Measurements from ENCODE around the gene STOX1. TPM values are rescaled to one million over a fixed set of nuclear protein-coding genes. Genes with fewer than 3 reads are reported as not detected.
"Not testable (repeated sequence)": the region's sequence is repeated elsewhere in the genome, so short reads cannot be mapped to it uniquely, and the experiment has no call there.

Gene STOX1
- total RNA-seq, 1 experiment from 2014 or later, result 5.8 TPM

DNA sequence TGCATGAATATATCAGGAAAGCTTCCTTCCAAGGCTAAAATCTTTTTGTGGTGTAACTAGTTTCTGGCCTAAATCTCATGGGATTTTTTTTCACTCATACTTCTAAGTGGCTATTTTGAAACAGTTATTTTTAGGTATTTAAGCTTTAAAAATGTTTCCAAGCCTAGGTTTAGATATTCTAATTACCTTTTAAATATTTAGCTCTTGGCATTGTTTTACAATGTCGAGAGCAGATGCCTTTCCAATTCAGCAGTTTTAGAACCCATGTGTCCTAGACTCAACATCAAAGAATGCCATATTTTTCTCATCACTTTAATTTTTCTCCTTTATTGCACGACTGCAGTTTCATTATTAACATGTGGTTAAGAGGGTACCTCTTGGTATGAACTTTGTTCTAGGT is 27.1 kb upstream of the STOX1 start:
- CTCF ChIA-PET, result interaction anchor here (0.6 kb wide), 1 partner anchor 76 kb away, joined by 3 read pairs; no protein-coding TSS in a partner anchor

DNA sequence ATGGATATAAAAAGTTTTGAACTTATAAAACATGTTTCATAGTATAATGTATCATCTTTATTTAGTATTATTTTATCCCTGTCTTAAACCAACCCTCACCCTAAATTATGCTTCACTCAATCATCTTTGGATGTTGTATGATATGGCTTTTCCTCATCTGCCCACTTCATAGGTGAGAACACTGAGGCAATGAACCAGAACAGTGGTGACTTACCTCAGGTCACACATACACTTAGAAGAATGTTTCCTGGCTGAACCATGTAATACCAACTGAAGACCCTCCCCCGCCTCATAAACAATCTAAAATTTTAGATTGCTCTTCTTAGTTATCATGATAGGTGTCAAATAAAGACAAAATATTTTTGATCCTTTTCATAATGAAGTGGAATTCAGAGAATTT is 22.6 kb upstream of the STOX1 start:
- no peaks in the 10 kb centered on the region for H3K27me3 ChIP-seq (ENCODE audit: control insufficient read depth, insufficient read depth, low read length)
- no peaks in the 10 kb centered on the region for H3K4me1 ChIP-seq (ENCODE audit: control insufficient read depth, insufficient read depth, low read length)
- H3K27ac ChIP-seq (ENCODE audit: low read length), result no peak overlapping the region
- ChIA-PET CTCF (no interaction called here), POLR2A (no interaction called here)
- H3K9me3 ChIP-seq (ENCODE audit: control insufficient read depth, insufficient read depth, low read depth, low read length), result no peaks in the 10 kb centered on the region
- DNase-seq (ENCODE audit: low read depth, low spot score), result no peak
- H3K4me3 ChIP-seq (ENCODE audit: low read depth in 2 of 2, low read length in 2 of 2), result no peak overlapping the region
- no peak for ATAC-seq
- in situ Hi-C loops (cut with HindIII; ENCODE audit: low pct_unique_long_range_greater_than_20kb, low sequenced_read_pairs), result no loop called here
- H3K36me3 ChIP-seq (ENCODE audit: control insufficient read depth, insufficient read depth, low read length), result no peaks in the 10 kb centered on the region
- intact Hi-C loops (cut with micrococcal nuclease; ENCODE audit: unreplicated experiment), result no loop called here
- no TSS peak for BruUV-seq (replicated peaks)
- TF ChIP-seq TCF7L2 (IDR thresholded peaks at IDR 0.05; ENCODE audit: low read depth, low read length), result no peak
- TF ChIP-seq SIN3A (IDR thresholded peaks at IDR 0.05; ENCODE audit: borderline replicate concordance, insufficient read depth, low read depth, low read length), result no peak
- TF ChIP-seq POLR2AphosphoS5 (IDR thresholded peaks at IDR 0.05; ENCODE audit: low read depth, low read length), result no peak
- TF ChIP-seq REST (IDR thresholded peaks at IDR 0.05; ENCODE audit: insufficient read depth in 1 of 2, low read depth in 2 of 2, low read length in 1 of 2), result no peak
- TF ChIP-seq CTCF (IDR thresholded peaks at IDR 0.05), result no peak

More for the DNA sequence above, 27.1 kb upstream of the STOX1 start:
- POLR2A ChIA-PET, result interaction anchor here (0.6 kb wide), 1 partner anchor 12 kb away, joined by 4 read pairs; no protein-coding TSS in a partner anchor
- Histone ChIP-seq H3K4me1 (ENCODE audit: control insufficient read depth, insufficient read depth, low read length) (no peaks in the 10 kb centered on the region), H3K4me3 (ENCODE audit: low read depth in 2 of 2, low read length in 2 of 2) (no peak overlapping the region), H3K9me3 (ENCODE audit: control insufficient read depth, insufficient read depth, low read depth, low read length) (no peaks in the 10 kb centered on the region), H3K27ac (ENCODE audit: low read length) (no peak overlapping the region), H3K27me3 (ENCODE audit: control insufficient read depth, insufficient read depth, low read length) (no peaks in the 10 kb centered on the region), H3K36me3 (ENCODE audit: control insufficient read depth, insufficient read depth, low read length) (no peaks in the 10 kb centered on the region; the same call in 1 of the 2 replicates)
- no peak for DNase-seq (ENCODE audit: low read depth, low spot score)
- no TSS peak for BruUV-seq (replicated peaks)
- TF ChIP-seq SIN3A (IDR thresholded peaks at IDR 0.05; ENCODE audit: borderline replicate concordance, insufficient read depth, low read depth, low read length) (no peak), REST (IDR thresholded peaks at IDR 0.05; ENCODE audit: insufficient read depth in 1 of 2, low read depth in 2 of 2, low read length in 1 of 2) (no peak), TCF7L2 (IDR thresholded peaks at IDR 0.05; ENCODE audit: low read depth, low read length) (no peak), POLR2AphosphoS5 (IDR thresholded peaks at IDR 0.05; ENCODE audit: low read depth, low read length) (no peak), CTCF (IDR thresholded peaks at IDR 0.05) (no peak)
- intact Hi-C loops (cut with micrococcal nuclease; ENCODE audit: unreplicated experiment), result no loop called here
- in situ Hi-C loops (cut with HindIII; ENCODE audit: low pct_unique_long_range_greater_than_20kb, low sequenced_read_pairs), result no loop called here
- no peak for ATAC-seq

- intact Hi-C loops (cut with micrococcal nuclease; ENCODE audit: unreplicated experiment), result loop anchor here (5.0 kb wide), 1 partner anchor 71 kb away; no protein-coding TSS in a partner anchor
- H3K36me3 ChIP-seq (ENCODE audit: control insufficient read depth, insufficient read depth, low read length); DNase-seq (ENCODE audit: low read depth, low spot score); POLR2A ChIA-PET; H3K4me3 ChIP-seq (ENCODE audit: low read depth in 2 of 2, low read length in 2 of 2); H3K4me1 ChIP-seq (ENCODE audit: control insufficient read depth, insufficient read depth, low read length); H3K27me3 ChIP-seq (ENCODE audit: control insufficient read depth, insufficient read depth, low read length); H3K9me3 ChIP-seq (ENCODE audit: control insufficient read depth, insufficient read depth, low read depth, low read length); H3K27ac ChIP-seq (ENCODE audit: low read length); BruUV-seq (replicated peaks); ATAC-seq; in situ Hi-C loops (cut with HindIII; ENCODE audit: low pct_unique_long_range_greater_than_20kb, low sequenced_read_pairs); CTCF ChIA-PET: not testable (repeated sequence)
These were observed 16.5 kb upstream of the STOX1 start for GRCh38 chr10:68810830-68811229.
